Fibroblast of peridontal ligament (primary cell): ENCODE data around the gene PTPRH.

Source experiments
- DNase-seq: peaks from one replicate; pipeline ENCODE4 v3.0.0-alpha.2; 2010; ENCODE audit errors: extremely low read depth

Gene PTPRH, protein sequence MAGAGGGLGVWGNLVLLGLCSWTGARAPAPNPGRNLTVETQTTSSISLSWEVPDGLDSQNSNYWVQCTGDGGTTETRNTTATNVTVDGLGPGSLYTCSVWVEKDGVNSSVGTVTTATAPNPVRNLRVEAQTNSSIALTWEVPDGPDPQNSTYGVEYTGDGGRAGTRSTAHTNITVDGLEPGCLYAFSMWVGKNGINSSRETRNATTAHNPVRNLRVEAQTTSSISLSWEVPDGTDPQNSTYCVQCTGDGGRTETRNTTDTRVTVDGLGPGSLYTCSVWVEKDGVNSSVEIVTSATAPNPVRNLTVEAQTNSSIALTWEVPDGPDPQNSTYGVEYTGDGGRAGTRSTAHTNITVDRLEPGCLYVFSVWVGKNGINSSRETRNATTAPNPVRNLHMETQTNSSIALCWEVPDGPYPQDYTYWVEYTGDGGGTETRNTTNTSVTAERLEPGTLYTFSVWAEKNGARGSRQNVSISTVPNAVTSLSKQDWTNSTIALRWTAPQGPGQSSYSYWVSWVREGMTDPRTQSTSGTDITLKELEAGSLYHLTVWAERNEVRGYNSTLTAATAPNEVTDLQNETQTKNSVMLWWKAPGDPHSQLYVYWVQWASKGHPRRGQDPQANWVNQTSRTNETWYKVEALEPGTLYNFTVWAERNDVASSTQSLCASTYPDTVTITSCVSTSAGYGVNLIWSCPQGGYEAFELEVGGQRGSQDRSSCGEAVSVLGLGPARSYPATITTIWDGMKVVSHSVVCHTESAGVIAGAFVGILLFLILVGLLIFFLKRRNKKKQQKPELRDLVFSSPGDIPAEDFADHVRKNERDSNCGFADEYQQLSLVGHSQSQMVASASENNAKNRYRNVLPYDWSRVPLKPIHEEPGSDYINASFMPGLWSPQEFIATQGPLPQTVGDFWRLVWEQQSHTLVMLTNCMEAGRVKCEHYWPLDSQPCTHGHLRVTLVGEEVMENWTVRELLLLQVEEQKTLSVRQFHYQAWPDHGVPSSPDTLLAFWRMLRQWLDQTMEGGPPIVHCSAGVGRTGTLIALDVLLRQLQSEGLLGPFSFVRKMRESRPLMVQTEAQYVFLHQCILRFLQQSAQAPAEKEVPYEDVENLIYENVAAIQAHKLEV

DNA sequence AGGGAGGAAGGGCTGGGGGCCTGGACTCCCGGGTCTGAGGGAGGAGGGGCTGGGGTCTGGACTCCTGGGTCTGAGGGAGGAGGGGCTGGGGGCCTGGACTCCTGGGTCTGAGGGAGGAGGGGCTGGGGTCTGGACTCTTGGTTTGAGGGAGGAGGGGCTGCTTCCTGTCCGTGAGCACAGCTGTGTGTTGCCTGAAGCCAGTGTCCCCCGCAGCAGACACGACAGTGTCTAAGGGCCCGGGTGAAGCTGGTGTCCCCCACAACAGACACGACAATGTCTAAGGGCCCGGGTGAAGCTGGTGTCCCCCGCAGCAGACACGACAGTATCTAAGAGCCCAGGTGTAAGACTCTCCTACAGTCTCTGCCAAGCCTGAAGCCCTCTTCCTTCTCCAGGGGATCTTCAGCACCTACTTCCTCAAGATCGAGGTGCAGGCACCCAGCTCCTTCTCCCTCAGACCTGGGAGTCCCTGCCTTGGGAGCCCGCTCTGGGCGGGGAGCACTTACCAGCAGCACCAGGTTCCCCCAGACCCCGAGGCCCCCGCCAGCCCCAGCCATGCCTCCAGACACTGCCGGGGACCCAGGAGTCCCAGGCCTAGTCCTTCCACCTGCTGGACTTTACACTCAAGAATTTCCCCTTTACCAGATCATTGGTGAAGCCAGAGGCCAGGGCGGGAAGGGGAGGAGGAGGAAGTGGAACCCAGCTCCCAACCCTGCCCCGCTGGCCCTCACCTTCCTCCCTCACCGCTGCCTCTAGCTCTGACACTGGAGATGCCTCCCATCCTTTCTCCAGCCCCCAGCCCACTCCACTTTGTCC is at the start of gene PTPRH:
TSS of gene PTPRH (minus strand) at position 622 of the 813 bp plus-strand sequence. CDS start at position 554, 68 bp downstream.
- no peak for DNase-seq

DNA sequence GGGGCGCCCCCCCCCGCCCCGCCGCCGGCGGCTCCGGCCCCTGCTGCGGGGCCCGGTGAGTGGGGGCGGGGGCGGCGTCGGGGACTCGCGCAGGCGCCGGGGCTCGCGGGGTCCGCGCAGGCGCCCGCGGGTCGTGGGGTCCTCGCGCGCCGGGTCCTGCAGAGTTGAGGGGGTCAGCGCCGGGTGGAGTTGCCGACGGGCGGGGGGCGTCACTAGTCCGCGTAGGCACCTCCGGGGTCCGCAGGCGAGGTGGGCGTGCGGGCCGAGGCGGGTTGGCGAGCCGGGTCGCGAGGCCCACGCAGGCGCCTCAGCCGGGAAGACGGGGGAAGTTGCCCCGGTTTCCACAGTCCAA is 49.2 kb upstream of the PTPRH start:
- no peak for DNase-seq

DNA sequence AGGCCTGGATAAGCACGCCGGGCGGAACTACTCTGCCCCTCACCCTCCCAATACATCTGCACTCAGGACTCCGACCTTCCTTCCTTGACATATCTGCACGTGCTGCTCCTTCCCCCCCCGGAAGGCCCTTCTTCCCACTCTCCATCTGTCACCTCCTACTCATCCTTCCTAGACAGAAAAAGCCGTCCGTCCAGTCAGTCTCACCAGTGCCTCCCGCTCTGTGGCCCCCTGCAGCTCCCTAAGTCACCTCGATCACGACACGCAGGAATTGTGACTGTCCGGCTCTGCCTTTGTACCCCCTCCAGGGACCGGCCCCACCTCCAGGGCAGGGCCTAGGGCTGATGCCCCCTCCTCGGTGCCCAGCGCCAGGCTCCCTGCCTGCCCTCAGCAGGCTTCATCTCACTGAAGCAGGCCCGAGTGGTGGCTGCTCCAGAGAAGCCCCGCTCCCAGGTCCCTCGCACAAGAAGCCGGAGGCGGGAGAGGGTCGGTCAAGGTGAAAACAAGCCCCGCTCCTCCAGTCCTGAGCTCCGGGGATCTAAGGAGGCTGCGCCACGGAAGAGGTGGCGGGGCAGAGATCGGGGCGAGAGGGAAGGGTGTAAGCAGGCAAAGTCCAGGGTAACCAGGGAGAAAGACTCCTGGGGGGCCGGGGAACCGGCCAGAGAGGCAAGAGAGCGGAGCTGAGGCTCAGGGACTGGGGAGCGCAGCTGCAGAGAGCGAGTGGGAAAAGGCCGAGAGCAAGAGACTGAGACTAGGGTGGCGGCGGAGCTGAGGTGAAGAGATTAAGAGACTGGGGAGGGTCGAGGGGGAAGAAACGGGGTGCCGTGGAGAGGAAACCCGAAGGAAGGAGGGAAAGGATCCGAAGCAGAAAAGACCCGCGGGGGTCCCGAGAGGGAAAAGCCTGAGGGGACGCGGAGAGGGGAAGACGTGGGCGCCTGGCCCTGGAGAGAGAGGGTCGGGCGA is 48.4 kb upstream of the PTPRH start:
- peak; percentile 5 for DNase-seq

DNA sequence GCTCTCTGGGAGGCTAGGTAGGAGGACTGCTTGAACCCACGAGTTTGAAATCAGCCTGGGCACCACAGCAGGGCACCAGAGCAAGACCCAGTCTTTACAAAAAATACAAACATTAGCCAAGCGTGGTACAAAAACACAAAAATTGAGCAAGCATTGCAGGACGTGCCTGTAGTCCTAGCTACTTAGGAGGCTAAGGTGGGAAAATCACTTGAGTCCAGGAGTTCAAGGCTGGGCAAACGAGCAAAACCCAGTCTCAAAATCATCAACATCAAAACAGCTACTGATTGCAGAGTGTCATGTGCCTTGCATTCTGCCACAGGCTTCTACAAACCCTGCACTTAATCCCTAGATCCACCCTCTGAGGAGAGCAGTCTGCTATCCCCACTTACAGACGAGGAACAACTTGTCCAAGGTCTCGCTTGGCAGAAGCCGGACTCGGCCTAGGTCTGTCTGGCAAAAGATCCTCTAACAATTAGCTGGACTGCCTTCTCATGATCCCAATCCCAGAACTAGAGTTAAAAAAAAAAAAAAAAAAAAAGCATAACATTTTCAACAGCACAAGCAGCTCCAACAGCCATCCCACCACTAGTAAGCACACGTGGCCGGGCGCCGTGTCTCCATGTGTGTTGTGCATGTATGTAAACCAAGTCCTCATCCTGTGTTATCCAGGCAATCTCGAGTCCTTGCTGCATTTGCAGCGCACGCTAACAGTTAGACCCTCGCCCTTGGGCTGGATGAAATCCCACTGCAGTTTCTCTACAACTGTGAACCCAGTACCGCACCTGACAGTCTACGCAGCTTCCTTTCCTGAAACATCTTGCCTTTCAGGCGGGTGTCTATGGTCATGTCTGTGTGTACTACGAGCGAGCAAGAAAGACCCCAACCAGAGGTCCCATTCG is 47.5 kb upstream of the PTPRH start:
- DNase-seq = peak; percentile 5

DNA sequence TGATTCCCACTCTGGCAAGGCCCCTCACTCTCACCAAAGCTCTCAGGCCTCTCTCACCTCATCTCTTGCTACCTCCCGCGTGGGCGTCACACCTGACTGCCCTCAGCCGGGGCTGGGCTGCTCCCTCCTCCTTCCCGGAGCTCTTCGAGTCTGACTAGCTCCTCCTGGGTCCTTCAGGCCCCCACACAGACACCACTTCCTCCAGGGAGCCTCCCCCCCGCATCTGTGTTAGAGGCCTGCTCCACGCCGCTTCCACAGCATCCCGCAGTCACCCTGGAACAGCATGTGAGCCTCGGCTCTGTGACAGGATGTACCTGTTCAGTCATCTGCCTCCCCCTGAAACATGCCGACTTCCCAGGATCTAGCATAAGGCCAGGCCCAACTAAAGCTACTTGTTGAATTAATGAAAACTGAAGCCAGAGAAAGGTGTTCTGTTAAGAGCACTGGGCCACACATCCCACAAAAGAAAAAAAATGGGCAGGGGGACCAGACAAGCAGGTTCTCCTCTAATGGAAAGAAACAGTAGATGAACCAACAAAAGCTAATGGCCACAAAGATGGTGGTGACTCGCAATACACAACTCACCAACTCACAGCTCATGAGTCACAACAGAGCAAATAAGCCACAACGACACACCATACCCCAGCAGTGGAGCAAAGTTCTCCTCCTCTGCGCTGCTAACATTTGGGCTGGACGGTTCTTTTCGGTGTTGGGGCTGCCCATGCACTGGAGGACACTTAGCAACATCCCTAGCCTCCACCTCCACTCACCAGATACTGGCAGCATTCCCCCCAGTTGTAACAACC is 46.5 kb upstream of the PTPRH start:
- DNase-seq = peak; percentile 10

DNA sequence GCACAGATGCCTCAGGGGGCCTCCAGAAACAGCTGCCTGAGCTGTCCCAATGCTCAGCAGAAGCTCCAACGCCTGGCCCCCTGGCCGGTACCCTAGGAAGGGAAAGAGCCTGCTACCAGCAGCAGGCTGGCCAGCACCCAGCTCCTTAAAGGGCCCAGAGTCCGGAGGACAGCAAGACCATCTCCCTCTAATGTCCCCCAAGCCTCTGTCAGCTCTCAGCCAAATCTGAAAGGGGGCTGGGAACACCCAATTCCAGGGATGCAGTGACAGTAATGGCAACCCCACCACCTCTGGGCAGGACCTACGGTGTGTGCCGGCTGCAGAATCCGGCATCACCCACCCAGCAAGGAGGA is 45.3 kb upstream of the PTPRH start:
- no peak for DNase-seq

DNA sequence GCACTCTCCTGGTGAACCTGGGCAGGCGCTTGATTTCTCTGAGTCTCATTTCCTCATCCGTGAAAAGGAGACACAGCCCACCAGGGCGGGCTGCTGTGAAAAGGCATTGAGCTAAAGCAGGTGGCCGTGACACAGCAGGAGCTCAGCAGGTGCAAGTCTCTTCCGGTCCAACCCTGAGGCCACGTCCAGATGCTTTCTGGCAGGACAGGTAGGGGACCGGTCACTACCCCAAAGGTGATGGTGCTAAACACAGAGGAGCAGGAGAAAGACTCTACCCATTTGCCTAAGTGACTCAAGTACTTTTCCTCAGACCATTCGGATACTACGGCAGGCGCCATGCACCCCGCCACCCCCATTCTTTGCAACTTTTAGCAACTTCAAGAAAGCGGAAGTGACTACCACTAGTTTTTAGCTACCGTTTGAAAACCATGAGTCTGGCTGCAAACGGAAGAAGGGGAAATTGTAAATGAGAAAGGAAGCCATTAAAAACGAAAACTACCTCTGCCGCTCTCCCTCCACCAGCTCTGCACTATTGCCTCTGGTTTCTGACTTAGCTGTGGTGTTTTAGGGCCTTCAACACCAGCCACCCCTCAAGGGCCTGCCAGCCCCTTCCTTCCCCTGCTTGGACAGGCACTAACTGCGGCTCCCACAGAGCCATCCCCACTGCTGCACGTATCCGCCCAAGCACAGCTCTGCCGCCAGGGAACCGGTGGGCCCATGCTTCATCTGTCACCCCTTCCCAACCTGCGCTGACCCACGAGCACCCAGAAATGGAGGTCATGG is 44.7 kb upstream of the PTPRH start:
- DNase-seq = no peak

DNA sequence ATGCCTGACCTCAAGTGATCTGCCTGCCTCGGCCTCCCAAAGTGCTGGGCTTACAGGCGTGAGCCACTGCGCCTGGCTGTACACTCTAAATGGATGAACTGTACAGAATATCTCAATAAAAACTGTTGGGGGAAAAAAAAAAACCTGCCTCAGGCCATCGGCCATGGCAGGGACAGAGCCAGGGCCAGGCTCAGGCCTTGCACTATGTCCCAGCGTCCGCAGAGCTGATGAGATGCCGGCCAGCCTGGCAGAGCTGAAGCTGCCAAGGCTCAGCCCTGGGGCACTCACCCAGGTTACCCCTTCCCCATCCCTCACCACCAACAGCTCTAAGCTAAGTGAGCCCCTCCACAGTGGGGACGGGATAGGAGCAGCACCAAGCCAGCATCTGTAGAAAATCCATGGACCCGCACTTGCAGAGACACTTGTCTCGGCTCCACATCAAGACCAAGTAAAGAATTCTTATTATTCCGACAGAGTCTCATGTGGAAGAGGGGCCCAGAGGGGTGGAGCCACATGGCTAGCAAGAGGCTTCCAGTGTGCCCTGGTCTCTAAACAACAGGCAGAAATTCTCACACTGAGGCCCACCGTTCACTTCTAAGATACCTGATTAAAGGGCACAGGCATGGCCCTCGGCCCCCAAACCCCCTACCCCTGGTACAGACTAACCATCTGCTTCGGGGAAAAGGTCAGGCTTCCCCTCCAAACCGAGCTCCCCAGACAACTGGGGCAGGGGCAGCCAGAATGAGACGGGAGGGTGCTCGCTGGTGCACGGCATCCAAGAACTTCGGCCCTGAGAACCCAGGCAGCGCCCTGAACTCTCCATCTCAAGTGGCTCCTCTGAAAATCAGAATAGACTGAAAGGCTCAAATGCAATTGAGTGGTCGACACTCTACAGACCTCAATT is 43.7 kb upstream of the PTPRH start:
- DNase-seq = no peak

DNA sequence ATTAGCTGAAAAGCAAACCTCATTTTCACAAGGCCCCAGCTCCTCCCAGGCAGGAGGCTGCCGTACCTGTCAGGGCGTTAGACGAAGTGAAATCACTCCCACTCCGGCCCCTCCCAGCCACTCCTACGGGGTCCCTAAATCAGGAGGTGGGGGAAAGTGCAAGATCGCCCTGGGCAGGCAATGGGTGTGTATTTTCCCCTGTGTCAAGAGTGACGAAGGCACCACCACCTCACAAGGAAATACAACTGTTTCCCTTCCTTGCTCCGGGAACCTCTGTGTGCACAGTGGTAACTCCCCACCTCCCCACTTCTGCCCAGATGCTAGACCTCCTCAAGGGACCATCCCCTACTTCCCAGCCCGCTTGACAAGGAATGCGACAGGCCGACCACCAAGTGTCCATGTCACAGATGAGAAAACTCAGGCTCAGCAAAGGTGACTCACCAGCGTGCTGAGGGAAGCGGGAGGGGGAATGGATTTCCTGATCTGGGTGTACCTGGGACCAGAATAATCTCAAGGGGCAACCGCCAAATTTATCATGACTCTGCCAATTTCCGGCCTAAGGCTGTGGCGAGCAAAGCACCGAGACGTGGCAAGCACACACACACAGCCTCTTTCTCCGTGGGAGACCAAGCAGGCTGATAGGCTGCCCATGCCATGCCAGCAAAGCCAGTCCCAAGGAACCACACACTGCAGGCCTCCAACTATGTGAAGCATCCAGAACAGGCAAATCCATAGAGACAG is 42.2 kb upstream of the PTPRH start:
- peak; percentile 8 for DNase-seq

DNA sequence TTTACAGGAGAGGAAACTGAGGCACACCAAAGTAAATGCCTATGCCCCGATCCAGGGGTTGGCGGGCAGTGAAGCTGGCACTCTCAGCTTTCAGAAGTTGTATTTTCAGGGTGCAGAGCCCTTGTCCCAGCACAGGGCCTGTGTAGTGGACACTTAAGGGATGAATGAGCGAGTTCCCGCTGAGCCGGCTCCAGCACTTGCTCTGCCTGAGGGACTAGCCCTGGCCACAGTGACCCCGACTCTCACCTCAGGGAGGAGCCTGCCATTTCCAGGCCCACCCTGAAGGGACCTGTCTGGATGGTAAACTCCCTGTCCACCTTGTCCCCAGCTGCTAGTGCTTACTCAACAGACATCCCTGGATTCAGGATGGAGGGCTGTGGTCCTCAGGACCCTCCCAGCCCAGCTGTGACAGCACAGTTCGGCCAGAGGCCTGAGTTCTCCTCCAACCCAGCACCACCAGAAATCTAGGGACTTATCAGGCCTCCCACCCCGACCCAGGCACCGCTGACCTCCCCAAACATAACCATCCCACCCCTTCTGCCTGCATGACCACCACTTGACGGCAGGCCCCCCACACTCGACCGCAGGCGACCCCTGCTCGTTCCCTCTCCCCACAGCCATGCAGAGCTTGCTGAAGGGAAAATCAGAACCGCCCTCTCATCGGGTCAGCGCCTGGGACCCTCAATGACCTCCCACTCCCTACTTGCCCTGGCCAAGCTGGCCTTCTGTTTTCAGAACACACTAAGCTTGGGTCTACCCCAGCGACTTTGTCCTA is 41.1 kb upstream of the PTPRH start:
- no peak for DNase-seq

DNA sequence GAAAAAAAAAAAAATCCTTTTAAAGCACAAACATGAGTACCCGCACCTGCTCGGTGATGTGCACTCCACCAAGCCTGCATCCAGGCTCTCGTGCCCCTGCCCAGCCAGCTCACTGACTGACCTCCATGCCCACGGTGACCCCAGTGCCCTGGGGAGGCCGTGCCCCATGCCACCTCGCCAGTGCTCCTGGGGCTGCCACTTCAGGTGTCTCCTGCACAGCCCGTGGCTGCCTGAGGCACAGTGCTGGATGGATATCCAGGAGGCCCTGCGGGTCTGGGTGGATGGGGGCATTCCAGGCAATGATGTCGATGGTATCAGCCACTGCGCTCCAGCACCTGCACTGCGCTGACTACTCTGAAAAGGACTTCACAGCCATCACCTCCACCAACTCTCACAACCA is 40.5 kb upstream of the PTPRH start:
- DNase-seq = no peak

DNA sequence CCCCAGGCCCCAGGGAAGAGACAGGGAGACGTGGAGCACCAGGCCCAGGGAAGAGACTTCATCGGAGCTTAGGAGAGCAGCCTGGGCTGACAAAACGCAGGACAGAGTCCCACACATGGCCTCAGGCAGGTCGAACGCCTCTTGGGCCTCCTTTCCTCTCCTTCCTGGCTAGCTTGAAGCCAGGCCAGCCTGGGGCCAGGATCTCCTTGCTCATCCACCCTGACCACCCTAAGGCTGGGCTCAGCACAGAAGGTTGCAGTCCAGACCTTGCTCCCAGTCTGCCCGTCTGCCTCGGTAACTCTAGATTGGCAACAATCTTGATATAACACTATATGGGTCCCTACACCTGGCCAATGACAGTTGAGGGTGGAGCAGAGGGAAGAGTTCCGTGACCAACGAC is 39.4 kb upstream of the PTPRH start:
- no peak for DNase-seq

DNA sequence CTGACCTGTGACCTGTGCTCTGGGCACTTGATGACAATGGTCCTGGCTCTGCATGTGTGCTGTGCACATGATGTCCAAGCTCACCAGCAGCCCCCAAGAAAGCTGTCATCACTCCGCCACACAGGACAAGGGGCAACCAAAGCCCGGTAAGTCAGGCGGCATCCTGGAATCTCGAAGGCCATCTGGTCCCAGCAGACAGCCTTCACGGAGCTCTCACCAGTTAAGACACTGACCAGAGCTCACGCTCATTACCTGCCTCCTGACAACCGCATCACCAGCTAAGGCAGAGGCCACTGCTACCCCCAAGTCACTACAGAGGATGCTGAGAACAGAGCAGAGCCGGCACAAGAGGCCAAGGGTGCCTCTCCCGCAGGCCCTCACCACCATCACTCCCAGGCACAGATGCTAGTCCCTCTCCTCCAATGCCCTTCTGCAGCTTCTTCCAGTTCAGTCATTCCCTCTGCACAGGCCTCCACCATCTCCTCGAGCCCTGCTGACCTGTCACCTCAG is 38.9 kb upstream of the PTPRH start:
- no peak for DNase-seq

DNA sequence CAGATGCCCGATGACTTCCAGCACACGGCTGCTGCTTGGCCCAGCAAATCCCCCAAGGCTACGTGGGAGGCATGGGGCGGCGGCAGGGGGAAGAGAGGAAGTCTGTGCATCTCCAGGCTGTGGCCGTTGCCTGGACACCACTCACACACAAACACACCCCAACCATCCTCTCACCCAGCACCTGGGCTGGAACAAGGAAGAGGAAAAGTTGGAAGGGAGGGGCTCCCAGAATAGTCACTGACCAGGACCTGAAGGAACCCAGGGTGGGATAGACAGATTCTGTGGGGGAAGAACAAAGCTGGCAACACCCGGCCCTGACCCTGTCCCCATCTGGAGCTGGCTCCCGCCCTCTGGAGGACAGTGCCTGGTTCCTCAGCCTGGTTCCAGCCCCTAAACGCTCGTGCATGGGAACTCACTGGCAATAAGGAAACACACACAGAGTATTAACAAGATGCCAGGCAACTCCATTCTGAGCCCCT is 38.4 kb upstream of the PTPRH start:
- peak; percentile 9 for DNase-seq
